22Rv1 (cell line): Measurements from ENCODE around the gene ZSWIM5.
"Not testable (repeated sequence)": the region's sequence is repeated elsewhere in the genome, so short reads cannot be mapped to it uniquely, and the experiment has no call there.

Experiments
- CTCF ChIP-seq: fragments of 450-650 bp; IDR thresholded peaks from 2 replicates; pipeline ENCODE4 v1.5.1; 2017; ENCODE audit warnings: mild to moderate bottlenecking
- ZFX ChIP-seq: fragments of 450-650 bp; IDR thresholded peaks from 2 replicates; pipeline ENCODE4 v1.6.1; 2017; ENCODE audit warnings: antibody characterized with exemption, borderline replicate concordance

GRCh38 chr1:44977372-44977771 is 229.0 kb downstream of the ZSWIM5 start:
- TF ChIP-seq CTCF, ZFX: not testable (repeated sequence)
